ENCODE results near the gene PROB1. TPM values are rescaled to one million over a fixed set of nuclear protein-coding genes. Genes with fewer than 3 reads are reported as not detected.

PROB1 gene
- total RNA-seq, 1 experiment from 2014 or later: 2.3 TPM

GRCh38 chr5:139407517-139407916, 12.6 kb upstream of the PROB1 start:
- Histone ChIP-seq H3K4me1 (ENCODE audit: control insufficient read depth, insufficient read depth, low read length) (peaks cover 14% of the 10 kb centered on the region), H3K9me3 (ENCODE audit: control insufficient read depth, insufficient read depth, low read depth, low read length) (no peaks in the 10 kb centered on the region), H3K27me3 (ENCODE audit: control insufficient read depth, insufficient read depth, low read length) (no peaks in the 10 kb centered on the region), H3K36me3 (ENCODE audit: control insufficient read depth, insufficient read depth, low read length) (no peaks in the 10 kb centered on the region), H3K27ac (ENCODE audit: low read length) (no peak overlapping the region), H3K4me3 (ENCODE audit: low read depth in 2 of 2, low read length in 2 of 2) (no peak overlapping the region)
- POLR2A ChIA-PET: no interaction called here
- no peak for ATAC-seq
- CTCF ChIA-PET: no interaction called here
- DNase-seq (ENCODE audit: low read depth, low spot score): no peak
- no TSS peak for BruUV-seq (replicated peaks)
- in situ Hi-C loops (cut with HindIII; ENCODE audit: low pct_unique_long_range_greater_than_20kb, low sequenced_read_pairs): loop anchor here (25.0 kb wide), 1 partner anchor 105 kb away; no protein-coding TSS in a partner anchor
- no peak for TF ChIP-seq REST (IDR thresholded peaks at IDR 0.05; ENCODE audit: insufficient read depth in 1 of 2, low read depth in 2 of 2, low read length in 1 of 2)
- TF ChIP-seq CTCF (IDR thresholded peaks at IDR 0.05): no peak
- TF ChIP-seq TCF7L2 (IDR thresholded peaks at IDR 0.05; ENCODE audit: low read depth, low read length): no peak
- no peak for TF ChIP-seq POLR2AphosphoS5 (IDR thresholded peaks at IDR 0.05; ENCODE audit: low read depth, low read length)
- TF ChIP-seq SIN3A (IDR thresholded peaks at IDR 0.05; ENCODE audit: borderline replicate concordance, insufficient read depth, low read depth, low read length): no peak
- intact Hi-C loops (cut with micrococcal nuclease; ENCODE audit: unreplicated experiment): no loop called here

GRCh38 chr5:139406963-139407362, 12.1 kb upstream of the PROB1 start:
- Histone ChIP-seq H3K4me1 (ENCODE audit: control insufficient read depth, insufficient read depth, low read length) (peaks cover 14% of the 10 kb centered on the region), H3K4me3 (ENCODE audit: low read depth in 2 of 2, low read length in 2 of 2) (no peak overlapping the region), H3K9me3 (ENCODE audit: control insufficient read depth, insufficient read depth, low read depth, low read length) (no peaks in the 10 kb centered on the region), H3K27ac (ENCODE audit: low read length) (no peak overlapping the region), H3K36me3 (ENCODE audit: control insufficient read depth, insufficient read depth, low read length) (no peaks in the 10 kb centered on the region), H3K27me3 (ENCODE audit: control insufficient read depth, insufficient read depth, low read length) (no peaks in the 10 kb centered on the region)
- no peak for ATAC-seq
- intact Hi-C loops (cut with micrococcal nuclease; ENCODE audit: unreplicated experiment) (no loop called here), in situ Hi-C loops (cut with HindIII; ENCODE audit: low pct_unique_long_range_greater_than_20kb, low sequenced_read_pairs) (loop anchor here (25.0 kb wide), 1 partner anchor 105 kb away; no protein-coding TSS in a partner anchor)
- BruUV-seq (replicated peaks): no TSS peak
- no peak for DNase-seq (ENCODE audit: low read depth, low spot score)
- CTCF ChIA-PET: no interaction called here
- POLR2A ChIA-PET: no interaction called here
- TF ChIP-seq SIN3A (IDR thresholded peaks at IDR 0.05; ENCODE audit: borderline replicate concordance, insufficient read depth, low read depth, low read length): no peak
- TF ChIP-seq TCF7L2 (IDR thresholded peaks at IDR 0.05; ENCODE audit: low read depth, low read length): no peak
- TF ChIP-seq REST (IDR thresholded peaks at IDR 0.05; ENCODE audit: insufficient read depth in 1 of 2, low read depth in 2 of 2, low read length in 1 of 2): no peak
- TF ChIP-seq POLR2AphosphoS5 (IDR thresholded peaks at IDR 0.05; ENCODE audit: low read depth, low read length): no peak
- TF ChIP-seq CTCF (IDR thresholded peaks at IDR 0.05): no peak
